GM12891 (cell line): Measurements from ENCODE around the gene RAMP3.

ENCODE experiments used
- POLR2A ChIP-seq: IDR thresholded peaks from 2 replicates; pipeline ENCODE4 v1.6.1; 2011; ENCODE audit warnings: low read depth, low read length, control low read depth
- POLR2AphosphoS5 ChIP-seq: IDR thresholded peaks from 2 replicates; pipeline ENCODE4 v1.6.1; 2011; ENCODE audit warnings: low read depth, low read length, control low read depth

GRCh38 chr7:45112648-45113047 is 44.9 kb upstream of the RAMP3 start:
- no peak for TF ChIP-seq POLR2A
- no peak for TF ChIP-seq POLR2AphosphoS5
